Measurements from ENCODE around the gene TBC1D22A.

The TBC1D22A gene

GRCh38 chr22:47187176-47187957, 424.9 kb downstream of the TBC1D22A start:
- no peak for DNase-seq

- no peak for DNase-seq
Observed at GRCh38 chr22:47188261-47189055, 426.0 kb downstream of the TBC1D22A start.

- DNase-seq: no peak
Observed at GRCh38 chr22:47189056-47189916, 426.8 kb downstream of the TBC1D22A start.

GRCh38 chr22:47190276-47190956, 428.0 kb downstream of the TBC1D22A start:
- no peak for DNase-seq

- DNase-seq: no peak
Observed at GRCh38 chr22:47190957-47191670, 428.7 kb downstream of the TBC1D22A start.

GRCh38 chr22:47191671-47192650, 429.5 kb downstream of the TBC1D22A start:
- no peak for DNase-seq

- no peak for DNase-seq
Observed at GRCh38 chr22:47192651-47193437, 430.4 kb downstream of the TBC1D22A start.

- DNase-seq: no peak
Observed at GRCh38 chr22:47193606-47194329, 431.3 kb downstream of the TBC1D22A start.

GRCh38 chr22:47194476-47195155, 432.2 kb downstream of the TBC1D22A start:
- DNase-seq: no peak

- DNase-seq: no peak
Observed at GRCh38 chr22:47195156-47195483, 432.7 kb downstream of the TBC1D22A start.

- DNase-seq: no peak
Observed at GRCh38 chr22:47195484-47196165, 433.2 kb downstream of the TBC1D22A start.

GRCh38 chr22:47196166-47196849, 433.9 kb downstream of the TBC1D22A start:
- no peak for DNase-seq

GRCh38 chr22:47196881-47197772, 434.7 kb downstream of the TBC1D22A start:
- no peak for DNase-seq

GRCh38 chr22:47197773-47198500, 435.5 kb downstream of the TBC1D22A start:
- no peak for DNase-seq

GRCh38 chr22:47198801-47199251, 436.4 kb downstream of the TBC1D22A start:
- no peak for DNase-seq

Measured in NCI-H2081 (cell line).